Stimulated activated naive CD8-positive, alpha-beta T cell treated with anti-CD3 and anti-CD28 coated beads, Interleukin-15, amount 100 ng/mL, for 72 hours (primary cell): ENCODE data around the gene GPM6B.
A peak's percentile ranks its signal among the peaks of the same experiment; 100 is the strongest.

Experiments used
- ATAC-seq: fragments of 150-1000 bp; cut with Tn5 transposase; 2 replicates; pipeline ENCODE4 v1.10.0; 2021; ENCODE audit warnings: mild to moderate bottlenecking, moderate library complexity
- DNase-seq, 2 donors: peaks; one replicate each; pipeline ENCODE4 v3.0.0; 2021 to 2022
- H3K27ac Mint-ChIP-seq, 2 donors: one replicate each; pipeline ENCODE4 v1.8.0; 2022; ENCODE audit warnings: mild to moderate bottlenecking in 2 of 2, mixed read lengths in 2 of 2, moderate library complexity in 2 of 2
- H3K27me3 Mint-ChIP-seq: one replicate; pipeline ENCODE4 v1.8.0; 2022; ENCODE audit warnings: mixed read lengths
- H3K4me1 Mint-ChIP-seq: one replicate; pipeline ENCODE4 v1.8.0; 2022; ENCODE audit warnings: mild to moderate bottlenecking, mixed read lengths
- H3K4me3 Mint-ChIP-seq, 2 donors: one replicate each; pipeline ENCODE4 v1.8.0; 2022; ENCODE audit warnings: mild to moderate bottlenecking in 2 of 2, mixed read lengths in 2 of 2, moderate library complexity in 1 of 2
- H3K9me3 Mint-ChIP-seq, 2 donors: one replicate each; pipeline ENCODE4 v1.8.0; 2022; ENCODE audit warnings: mixed read lengths in 2 of 2

The GPM6B gene, protein sequence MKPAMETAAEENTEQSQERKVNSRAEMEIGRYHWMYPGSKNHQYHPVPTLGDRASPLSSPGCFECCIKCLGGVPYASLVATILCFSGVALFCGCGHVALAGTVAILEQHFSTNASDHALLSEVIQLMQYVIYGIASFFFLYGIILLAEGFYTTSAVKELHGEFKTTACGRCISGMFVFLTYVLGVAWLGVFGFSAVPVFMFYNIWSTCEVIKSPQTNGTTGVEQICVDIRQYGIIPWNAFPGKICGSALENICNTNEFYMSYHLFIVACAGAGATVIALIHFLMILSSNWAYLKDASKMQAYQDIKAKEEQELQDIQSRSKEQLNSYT

DNA sequence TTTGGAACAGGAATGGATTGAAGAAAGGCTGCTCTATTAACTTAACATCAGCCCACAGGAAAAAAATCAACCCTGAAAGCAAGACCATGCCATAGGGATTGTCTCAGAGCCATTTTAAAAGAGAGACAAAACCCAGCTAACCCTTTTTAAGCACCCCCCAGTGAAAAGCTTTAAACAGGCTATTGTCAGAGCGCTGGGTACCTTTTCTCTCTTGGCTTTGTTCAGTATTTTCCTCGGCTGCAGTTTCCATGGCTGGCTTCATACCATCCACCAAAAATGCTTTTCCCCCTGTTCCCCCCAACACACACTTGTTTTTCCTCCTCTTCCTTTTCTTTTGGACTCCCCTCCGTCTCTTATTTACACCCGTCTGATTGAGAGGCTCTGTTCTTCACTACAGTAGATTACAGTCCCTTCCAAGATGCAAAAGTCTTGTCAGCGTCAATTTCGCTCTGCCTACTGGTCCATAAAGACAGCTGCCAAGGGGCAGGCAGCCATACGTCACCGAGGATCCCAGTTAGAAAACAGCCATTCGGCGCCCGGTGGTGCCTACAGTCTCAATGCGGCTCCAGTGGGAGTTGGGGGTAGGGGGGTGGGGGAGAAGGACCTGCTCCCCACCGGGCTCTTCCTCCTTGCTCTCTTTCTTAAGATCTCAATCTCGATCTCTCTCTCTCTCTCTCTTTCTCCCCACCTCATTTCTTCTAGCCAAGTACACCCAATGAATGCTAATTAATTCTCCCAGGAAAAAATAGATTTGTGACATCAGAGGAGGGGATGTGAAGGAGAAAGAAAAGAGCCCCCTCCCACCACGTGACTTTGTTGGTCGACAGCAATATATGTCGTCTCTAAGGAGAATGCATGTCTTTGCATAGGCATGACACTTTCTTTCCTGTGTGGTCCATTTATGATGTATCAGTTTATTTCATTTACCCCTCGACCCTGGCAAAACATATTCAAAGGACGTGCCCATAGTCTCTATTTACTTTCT, at the start of gene GPM6B:
Gene GPM6B (minus strand): TSS at position 451 of the 985 bp plus-strand sequence. CDS start 189 bp downstream, at position 262.
- no peak for ATAC-seq
- Mint-ChIP-seq H3K4me3 (no peak within 1 kb of the TSS), H3K9me3 (no peaks in the 10 kb centered on the region), H3K27me3 (peaks cover 12% of the 10 kb centered on the region), H3K27ac (peak within 1 kb of the TSS in 1 of 2 donors; percentile 65), H3K4me1 (no peaks in the 10 kb centered on the region)
- DNase-seq = no peak

DNA sequence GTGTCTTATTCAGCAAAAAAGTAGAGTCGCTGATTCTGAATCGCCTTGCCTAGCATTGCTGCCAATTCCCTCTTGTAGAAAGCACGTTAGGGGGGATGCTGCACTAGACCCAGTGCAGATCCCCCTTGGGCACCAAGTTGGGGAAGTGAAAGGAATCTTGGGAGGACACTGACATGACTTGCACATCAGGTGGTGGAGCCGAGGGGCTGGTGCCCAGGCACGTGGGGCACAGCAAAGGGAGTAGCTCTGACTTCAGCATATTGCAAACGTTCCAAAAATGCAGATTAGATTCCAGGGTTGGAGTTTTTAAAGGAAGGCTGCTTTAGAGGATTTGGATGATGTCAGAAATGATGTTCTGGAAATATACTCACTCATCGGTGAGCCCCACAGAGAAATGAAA, 47.4 kb upstream of the GPM6B start:
- Mint-ChIP-seq H3K9me3 (no peaks in the 10 kb centered on the region), H3K4me3 (no peak overlapping the region), H3K4me1 (no peaks in the 10 kb centered on the region), H3K27ac (no peak overlapping the region), H3K27me3 (peaks cover 6% of the 10 kb centered on the region)
- DNase-seq (no peak), ATAC-seq (no peak)

DNA sequence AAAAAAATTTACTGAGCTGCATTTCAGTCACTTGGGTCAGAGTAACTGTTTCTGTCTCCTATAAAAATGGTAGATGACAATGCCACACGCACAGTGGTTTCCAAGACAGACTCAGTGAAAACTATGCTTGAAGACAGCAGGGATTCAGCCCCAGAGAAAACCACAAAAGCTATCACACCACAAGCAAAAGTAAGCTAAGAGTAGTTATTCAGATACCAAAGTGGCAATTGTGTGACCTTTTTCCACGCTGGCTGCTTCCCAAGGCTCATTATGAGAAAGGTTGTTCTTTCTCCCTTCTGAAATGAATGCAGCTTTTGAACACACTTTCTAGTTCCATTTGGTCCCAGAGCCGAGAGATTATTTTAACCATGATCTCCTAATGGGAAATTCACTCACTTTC, 46.4 kb upstream of the GPM6B start:
- Mint-ChIP-seq H3K27me3 (peaks cover 6% of the 10 kb centered on the region), H3K9me3 (no peaks in the 10 kb centered on the region), H3K4me3 (no peak overlapping the region), H3K4me1 (no peaks in the 10 kb centered on the region), H3K27ac (no peak overlapping the region)
- DNase-seq (no peak), ATAC-seq (no peak)

DNA sequence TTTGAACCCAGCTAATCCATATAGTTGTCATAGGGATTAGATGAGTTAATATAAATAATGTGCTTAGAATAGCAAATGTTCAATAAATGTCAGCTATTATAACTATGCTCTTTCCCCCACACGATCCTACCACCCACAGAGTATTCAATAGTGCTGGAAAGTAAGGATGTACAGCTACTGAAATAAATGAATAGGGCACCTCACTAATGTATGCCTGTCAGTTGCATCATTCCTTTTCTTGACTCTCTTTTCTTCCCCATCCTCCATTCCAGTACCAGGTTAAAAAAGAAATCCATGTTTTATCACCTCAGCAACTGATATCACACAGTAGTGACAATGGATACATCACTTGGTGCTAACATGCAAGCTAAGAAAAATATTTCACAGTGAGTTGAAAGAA, 42.8 kb upstream of the GPM6B start:
- peaks cover 14% of the 10 kb centered on the region for H3K27me3 Mint-ChIP-seq
- no peaks in the 10 kb centered on the region for H3K4me1 Mint-ChIP-seq
- no peaks in the 10 kb centered on the region for H3K9me3 Mint-ChIP-seq
- DNase-seq (no peak), ATAC-seq (no peak)
- no peak overlapping the region for H3K27ac Mint-ChIP-seq
- H3K4me3 Mint-ChIP-seq = no peak overlapping the region

DNA sequence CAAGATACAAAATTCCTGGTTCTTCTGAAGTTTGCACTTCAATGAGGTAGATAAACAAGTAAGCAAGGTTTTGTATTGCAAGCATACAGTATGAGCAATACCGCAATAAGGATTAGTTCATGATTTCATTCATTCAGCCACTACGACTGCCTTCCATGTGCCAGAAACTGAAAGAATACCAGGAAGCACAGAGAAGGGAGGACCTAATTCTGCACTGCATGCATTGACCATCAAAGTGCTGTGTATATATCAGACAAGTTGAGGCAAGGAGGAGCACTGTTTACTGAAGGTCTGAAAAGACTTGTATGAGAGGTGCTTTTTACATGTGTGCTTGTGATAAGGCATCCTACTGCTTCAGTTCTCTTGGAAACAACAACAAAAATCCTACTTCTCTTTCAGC, 40.9 kb upstream of the GPM6B start:
- H3K27ac Mint-ChIP-seq = no peak overlapping the region

DNA sequence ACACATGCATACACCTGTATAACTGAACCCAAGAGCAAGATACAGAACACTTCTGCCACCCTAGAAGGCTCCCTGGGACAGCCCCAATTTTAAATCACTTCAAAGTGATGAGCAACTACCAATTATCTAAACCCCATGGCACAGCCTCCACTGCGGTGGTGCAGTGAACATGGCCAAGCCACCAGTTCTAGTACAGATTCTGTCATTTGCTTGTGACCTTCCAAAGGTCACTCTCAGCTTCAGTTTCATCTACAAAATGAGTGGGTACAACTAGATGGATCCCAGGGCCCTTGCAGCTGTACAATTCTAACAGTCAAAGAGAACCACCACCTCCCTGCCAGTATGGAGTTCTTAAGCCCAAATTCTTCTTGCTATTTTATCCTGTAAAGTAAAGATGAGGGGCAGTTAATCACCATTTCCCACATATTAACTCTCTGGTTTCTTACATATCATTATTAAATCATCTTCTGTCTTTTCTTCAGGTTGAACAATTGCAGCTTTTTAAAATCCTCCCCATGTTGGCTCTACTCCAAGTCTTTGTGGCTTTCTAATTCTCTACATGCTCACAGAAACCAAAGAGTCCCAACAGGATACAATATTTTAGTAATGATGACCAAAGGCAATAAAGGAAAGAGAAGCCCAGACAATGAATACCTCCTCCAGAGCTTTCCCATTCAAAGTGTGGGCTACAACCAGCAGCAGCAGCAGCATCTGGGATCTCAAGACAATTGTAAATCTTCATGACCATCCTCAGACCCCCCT, 39.0 kb upstream of the GPM6B start:
- peaks cover 14% of the 10 kb centered on the region for H3K27me3 Mint-ChIP-seq
- H3K4me3 Mint-ChIP-seq = no peak overlapping the region
- no peaks in the 10 kb centered on the region for H3K9me3 Mint-ChIP-seq
- ATAC-seq (no peak), DNase-seq (no peak)
- no peak overlapping the region for H3K27ac Mint-ChIP-seq
- no peaks in the 10 kb centered on the region for H3K4me1 Mint-ChIP-seq

More for the DNA sequence above, 40.9 kb upstream of the GPM6B start:
- DNase-seq = no peak
- no peaks in the 10 kb centered on the region for H3K9me3 Mint-ChIP-seq
- no peak for ATAC-seq
- no peak overlapping the region for H3K4me3 Mint-ChIP-seq
- H3K4me1 Mint-ChIP-seq = no peaks in the 10 kb centered on the region
- peaks cover 14% of the 10 kb centered on the region for H3K27me3 Mint-ChIP-seq

DNA sequence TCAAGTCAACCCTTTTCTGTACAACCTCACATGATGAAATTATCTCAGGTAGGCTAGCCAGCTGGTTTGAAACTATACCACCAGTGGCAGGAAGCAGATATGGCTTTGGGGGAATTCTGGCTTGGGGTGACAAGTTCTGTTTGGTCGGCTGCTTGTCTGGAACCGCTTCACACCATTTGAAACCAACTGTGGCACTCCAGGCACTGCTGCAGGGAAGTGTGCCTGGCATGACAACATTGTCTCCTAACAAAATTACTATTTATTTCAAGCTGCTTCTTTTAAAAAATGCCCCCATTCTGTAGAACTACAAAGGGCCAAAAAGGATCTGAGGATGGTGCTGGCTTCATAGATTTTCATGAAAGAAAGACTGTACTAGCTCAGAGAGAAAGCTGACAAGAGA, 37.1 kb upstream of the GPM6B start:
- ATAC-seq (no peak), DNase-seq (no peak)
- Mint-ChIP-seq H3K9me3 (no peaks in the 10 kb centered on the region), H3K27me3 (peaks cover 8% of the 10 kb centered on the region), H3K4me1 (no peaks in the 10 kb centered on the region), H3K27ac (no peak overlapping the region), H3K4me3 (no peak overlapping the region)

DNA sequence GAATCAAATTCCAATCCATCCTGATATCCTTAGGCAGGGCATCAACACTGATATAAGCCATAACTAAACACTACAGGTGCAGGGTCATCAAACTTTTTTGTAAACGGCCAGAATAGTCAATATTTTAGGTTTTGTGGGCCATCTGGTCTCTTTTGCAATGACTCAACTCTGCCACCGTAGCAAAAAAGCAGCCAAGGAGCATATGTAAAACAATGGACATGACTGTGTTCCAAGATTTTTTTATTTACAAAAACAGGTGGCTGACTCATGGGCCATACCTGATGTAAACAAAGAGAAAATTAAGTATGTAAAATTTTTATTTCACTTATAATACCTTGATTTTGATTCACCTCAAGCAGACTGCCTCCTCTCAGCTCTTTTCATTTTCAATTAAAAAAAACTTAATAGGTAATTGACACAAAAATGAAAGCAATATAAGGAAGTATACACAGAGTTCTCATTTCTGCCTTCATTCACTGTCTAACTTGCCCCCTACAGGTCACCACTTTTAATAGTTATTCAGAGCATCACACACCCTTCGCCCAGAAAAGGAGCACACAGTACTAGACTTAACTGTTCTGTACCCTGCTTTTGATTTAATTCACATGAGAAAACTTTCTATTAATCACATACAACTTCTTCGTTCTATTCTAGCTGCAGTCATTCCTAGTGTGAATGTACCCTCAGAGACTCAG, 35.3 kb upstream of the GPM6B start:
- no peak for ATAC-seq
- no peak overlapping the region for H3K27ac Mint-ChIP-seq

DNA sequence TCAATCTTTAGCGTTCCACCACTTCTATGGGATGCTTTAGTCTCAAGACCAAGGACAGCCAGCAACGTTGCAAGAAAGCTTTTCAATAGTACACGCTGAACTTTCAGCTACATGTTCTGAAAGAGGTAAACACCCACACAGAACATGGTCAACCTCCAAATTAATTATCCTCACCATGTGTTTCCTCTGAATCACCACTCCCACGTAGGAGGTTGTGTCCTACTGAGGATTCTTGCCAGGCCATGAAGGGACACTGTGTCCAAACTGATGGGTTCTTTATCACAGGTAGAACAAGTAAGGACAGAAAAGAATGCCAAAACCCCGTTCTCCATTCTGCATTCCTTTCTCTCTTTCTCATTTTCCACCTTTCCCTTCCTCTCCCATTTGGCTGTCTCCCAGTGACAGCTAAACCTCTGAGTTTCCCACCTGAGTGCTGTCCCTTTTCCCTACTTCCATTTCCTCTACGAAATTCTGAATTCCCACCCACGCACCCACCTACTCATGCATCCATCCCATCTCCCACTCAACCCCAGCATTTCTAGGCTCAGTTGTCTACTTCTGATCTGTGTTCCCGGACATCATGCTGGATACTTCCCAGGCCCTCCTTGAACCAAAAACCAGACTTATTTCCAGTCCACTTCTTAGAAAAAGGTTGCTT, 29.0 kb upstream of the GPM6B start:
- H3K9me3 Mint-ChIP-seq = no peaks in the 10 kb centered on the region
- H3K27me3 Mint-ChIP-seq = no peaks in the 10 kb centered on the region
- no peak overlapping the region for H3K4me3 Mint-ChIP-seq
- H3K27ac Mint-ChIP-seq = no peak overlapping the region
- DNase-seq (no peak), ATAC-seq (no peak)
- H3K4me1 Mint-ChIP-seq = no peaks in the 10 kb centered on the region

More for the DNA sequence above, 35.3 kb upstream of the GPM6B start:
- Mint-ChIP-seq H3K9me3 (no peaks in the 10 kb centered on the region), H3K4me1 (no peaks in the 10 kb centered on the region), H3K4me3 (no peak overlapping the region), H3K27me3 (peaks cover 6% of the 10 kb centered on the region)
- no peak for DNase-seq

DNA sequence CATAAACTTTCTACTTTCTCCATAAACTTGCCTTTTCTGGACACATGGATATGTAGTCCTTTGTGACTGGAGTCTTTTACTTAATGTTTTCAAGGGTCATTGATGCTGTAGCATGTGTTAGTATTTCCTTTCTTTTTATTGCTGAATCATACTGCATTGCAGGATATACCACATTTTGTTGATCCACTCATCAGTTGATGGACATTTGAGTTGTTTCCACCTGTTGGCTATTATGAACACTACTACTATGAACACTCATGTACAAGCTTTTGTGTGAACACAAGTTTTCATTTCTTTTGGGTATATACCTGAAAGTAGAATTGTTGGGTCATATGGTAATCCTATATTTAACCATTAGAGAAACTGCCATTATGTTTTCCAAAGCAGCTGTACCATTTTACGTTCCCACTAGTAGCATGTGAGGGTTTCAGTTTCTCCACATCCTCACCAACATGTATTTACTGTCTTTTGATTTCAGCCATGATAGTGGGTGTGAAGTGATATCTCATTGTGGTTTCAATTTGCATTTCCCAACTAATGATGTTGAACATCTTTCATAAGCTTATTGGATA, 26.3 kb upstream of the GPM6B start:
- DNase-seq (no peak), ATAC-seq (peak; percentile 62)
- no peaks in the 10 kb centered on the region for H3K9me3 Mint-ChIP-seq
- no peaks in the 10 kb centered on the region for H3K4me1 Mint-ChIP-seq
- no peak overlapping the region for H3K27ac Mint-ChIP-seq
- no peak overlapping the region for H3K4me3 Mint-ChIP-seq
- no peaks in the 10 kb centered on the region for H3K27me3 Mint-ChIP-seq

DNA sequence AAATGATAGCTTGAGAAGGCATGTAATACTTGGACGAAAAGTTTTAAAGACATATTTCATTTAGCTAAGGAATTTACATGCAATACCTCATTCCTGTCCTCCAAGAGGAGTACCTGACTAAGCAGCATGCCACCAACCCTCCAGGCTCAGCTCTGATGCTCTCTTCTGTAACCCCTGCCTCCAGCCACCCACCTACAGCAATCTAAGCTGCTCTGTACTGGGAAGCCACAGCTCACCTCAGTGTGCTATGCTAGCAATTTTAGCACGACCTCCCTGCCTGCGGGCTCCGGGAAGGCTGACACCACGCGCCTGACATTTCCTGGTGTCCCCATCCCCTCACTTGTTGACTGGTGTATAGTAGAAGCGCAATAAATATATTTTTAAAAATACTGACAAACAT, 23.2 kb upstream of the GPM6B start:
- Mint-ChIP-seq H3K9me3 (no peaks in the 10 kb centered on the region), H3K27ac (peak overlapping the region in 1 of 2 donors; percentile 85), H3K4me3 (no peak overlapping the region), H3K27me3 (no peaks in the 10 kb centered on the region), H3K4me1 (no peaks in the 10 kb centered on the region)
- ATAC-seq (no peak), DNase-seq (no peak)

DNA sequence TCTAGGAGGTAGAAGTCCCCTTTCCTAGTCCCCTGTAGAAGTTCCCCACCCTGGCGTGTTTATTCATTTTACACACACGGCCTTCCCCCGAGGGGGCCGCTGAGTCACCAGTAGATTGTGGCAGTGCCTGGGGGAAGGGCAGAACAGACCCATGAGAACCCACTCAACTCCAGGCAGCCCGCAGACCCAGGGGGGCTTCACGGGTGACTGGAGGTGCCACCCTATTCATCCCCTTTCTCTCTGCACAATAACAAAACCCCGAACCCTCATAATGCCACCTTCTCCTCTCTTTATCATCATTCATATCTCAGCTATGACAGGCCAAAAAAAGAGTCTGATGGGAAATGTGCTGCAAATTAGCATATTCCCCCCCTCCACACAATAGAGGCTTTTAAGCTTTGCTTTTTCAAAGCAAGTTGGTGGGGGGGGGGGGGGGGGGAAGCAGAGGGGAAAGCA, 20.4 kb upstream of the GPM6B start:
- no peak for DNase-seq
- Mint-ChIP-seq H3K4me3 (no peak overlapping the region), H3K27ac (no peak overlapping the region), H3K27me3 (no peaks in the 10 kb centered on the region), H3K4me1 (no peaks in the 10 kb centered on the region), H3K9me3 (no peaks in the 10 kb centered on the region)
- ATAC-seq = no peak

DNA sequence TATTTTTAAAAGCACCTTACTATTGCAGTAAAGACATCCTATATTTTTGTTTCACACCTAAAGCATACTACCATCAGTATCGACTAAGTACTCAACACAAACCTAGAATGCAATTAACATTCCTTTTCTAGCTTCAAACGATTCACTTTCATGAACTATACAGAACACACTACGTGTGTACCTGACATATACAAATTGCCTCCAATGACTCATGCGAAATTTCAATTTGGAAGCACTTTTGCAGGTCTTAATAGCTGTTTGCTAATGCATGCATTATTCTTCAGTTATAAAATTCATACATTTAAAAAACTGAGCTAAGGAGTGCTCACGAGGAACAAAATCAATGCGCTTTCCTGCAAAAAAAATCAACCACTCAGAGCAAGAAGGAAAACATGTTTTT, 19.7 kb upstream of the GPM6B start:
- H3K27me3 Mint-ChIP-seq = no peaks in the 10 kb centered on the region
- no peak for DNase-seq
- ATAC-seq = no peak
- H3K4me1 Mint-ChIP-seq = no peaks in the 10 kb centered on the region
- H3K4me3 Mint-ChIP-seq = no peak overlapping the region
- no peak overlapping the region for H3K27ac Mint-ChIP-seq
- H3K9me3 Mint-ChIP-seq = no peaks in the 10 kb centered on the region

DNA sequence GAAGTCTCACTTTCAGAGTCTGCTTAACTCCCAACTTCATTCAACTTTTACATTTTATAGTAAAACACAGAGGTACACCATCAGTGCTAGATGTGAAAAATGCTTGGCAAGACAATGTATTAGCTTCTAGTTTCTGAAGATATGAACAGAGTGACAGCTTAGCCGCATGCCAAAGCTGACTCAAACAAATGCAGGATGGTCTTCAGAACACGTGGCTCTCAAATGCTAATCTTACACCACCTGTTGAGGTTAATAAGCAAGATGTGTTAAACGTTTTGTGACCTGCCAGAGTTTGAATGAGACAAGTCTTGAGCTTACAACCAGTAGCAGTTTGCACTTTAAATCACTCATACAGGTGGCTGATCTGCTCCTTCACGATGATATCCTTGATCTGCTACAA, 18.9 kb upstream of the GPM6B start:
- no peaks in the 10 kb centered on the region for H3K4me1 Mint-ChIP-seq
- no peak for DNase-seq
- H3K27me3 Mint-ChIP-seq = no peaks in the 10 kb centered on the region
- no peak overlapping the region for H3K4me3 Mint-ChIP-seq
- no peak for ATAC-seq
- no peak overlapping the region for H3K27ac Mint-ChIP-seq
- no peaks in the 10 kb centered on the region for H3K9me3 Mint-ChIP-seq
